ENCODE data around the gene PXT1.
"Not testable (repeated sequence)": the region's sequence is repeated elsewhere in the genome, so short reads cannot be mapped to it uniquely, and the experiment has no call there.

Gene PXT1

GRCh38 chr6:36443471-36444428, 1.1 kb upstream of the PXT1 start:
- DNase-seq (ENCODE audit: low read depth, low spot score), result no peak

- no peak for DNase-seq (ENCODE audit: low read depth, low spot score)
Measured at GRCh38 chr6:36442103-36442670, 467 bp downstream of the PXT1 start.

- peak; percentile 93 for DNase-seq (ENCODE audit: low read depth, low spot score)
Measured at GRCh38 chr6:36441307-36441894, 1.3 kb downstream of the PXT1 start.

- no peak for DNase-seq (ENCODE audit: low read depth, low spot score)
Measured at GRCh38 chr6:36436466-36436865, 6.2 kb downstream of the PXT1 start.

- no peak for DNase-seq (ENCODE audit: low read depth, low spot score)
Measured at GRCh38 chr6:36432151-36432671, 10.4 kb downstream of the PXT1 start.

- DNase-seq (ENCODE audit: low read depth, low spot score), result no peak
Measured at GRCh38 chr6:36431197-36431596, 11.5 kb downstream of the PXT1 start.

- no peak for DNase-seq (ENCODE audit: low read depth, low spot score)
Measured at GRCh38 chr6:36430351-36430750, 12.3 kb downstream of the PXT1 start.

GRCh38 chr6:36428911-36429310, 13.7 kb downstream of the PXT1 start:
- no peak for DNase-seq (ENCODE audit: low read depth, low spot score)

- DNase-seq (ENCODE audit: low read depth, low spot score), result no peak
Measured at GRCh38 chr6:36426622-36427021, 16.0 kb downstream of the PXT1 start.

- peak; percentile 95 for DNase-seq (ENCODE audit: low read depth, low spot score)
Measured at GRCh38 chr6:36423101-36423824, 19.4 kb downstream of the PXT1 start.

- DNase-seq (ENCODE audit: low read depth, low spot score), result no peak
Measured at GRCh38 chr6:36422714-36423100, 19.9 kb downstream of the PXT1 start.

GRCh38 chr6:36419310-36419709, 23.3 kb downstream of the PXT1 start:
- DNase-seq (ENCODE audit: low read depth, low spot score), result no peak

GRCh38 chr6:36418558-36418957, 24.1 kb downstream of the PXT1 start:
- no peak for DNase-seq (ENCODE audit: low read depth, low spot score)

GRCh38 chr6:36414481-36414880, 28.2 kb downstream of the PXT1 start:
- no peak for DNase-seq (ENCODE audit: low read depth, low spot score)

GRCh38 chr6:36413489-36414480, 28.9 kb downstream of the PXT1 start:
- no peak for DNase-seq (ENCODE audit: low read depth, low spot score)

- not testable (repeated sequence) for DNase-seq (ENCODE audit: low read depth, low spot score)
Measured at GRCh38 chr6:36409718-36410117, 32.9 kb downstream of the PXT1 start.

GRCh38 chr6:36404164-36404563, 38.5 kb downstream of the PXT1 start:
- no peak for DNase-seq (ENCODE audit: low read depth, low spot score)

GRCh38 chr6:36402481-36402880, 40.2 kb downstream of the PXT1 start:
- DNase-seq (ENCODE audit: low read depth, low spot score), result no peak

GRCh38 chr6:36399970-36400369, 42.7 kb downstream of the PXT1 start:
- no peak for DNase-seq (ENCODE audit: low read depth, low spot score)

GRCh38 chr6:36392621-36393020, 50.0 kb downstream of the PXT1 start:
- no peak for DNase-seq (ENCODE audit: low read depth, low spot score)

GRCh38 chr6:36389353-36389752, 53.3 kb downstream of the PXT1 start:
- no peak for DNase-seq (ENCODE audit: low read depth, low spot score)

All from brain pericyte (primary cell).